ENCODE measurements around the gene CSRP2.

CSRP2 gene

GRCh38 chr12:76878899-76879709 is at the start of gene CSRP2:
TSS of gene CSRP2 (minus strand) at chr12:76879019. CDS start at chr12:76866260, 12,759 bp downstream.
- DNase-seq (ENCODE audit: low spot score), result peak; percentile 63

GRCh38 chr12:76927170-76927784 is 48.5 kb upstream of the CSRP2 start:
- DNase-seq (ENCODE audit: low spot score), result peak; percentile 36

GRCh38 chr12:76925135-76925534 is 46.3 kb upstream of the CSRP2 start:
- no peak for DNase-seq (ENCODE audit: low spot score)

GRCh38 chr12:76922866-76923265 is 44.0 kb upstream of the CSRP2 start:
- DNase-seq (ENCODE audit: low spot score), result no peak

- no peak for DNase-seq (ENCODE audit: low spot score)
Measured at GRCh38 chr12:76921891-76922664, 43.3 kb upstream of the CSRP2 start.

GRCh38 chr12:76921100-76921471 is 42.3 kb upstream of the CSRP2 start:
- no peak for DNase-seq (ENCODE audit: low spot score)

- no peak for DNase-seq (ENCODE audit: low spot score)
Measured at GRCh38 chr12:76920172-76921099, 41.6 kb upstream of the CSRP2 start.

- DNase-seq (ENCODE audit: low spot score), result no peak
Measured at GRCh38 chr12:76919383-76920171, 40.8 kb upstream of the CSRP2 start.

GRCh38 chr12:76916170-76916540 is 37.3 kb upstream of the CSRP2 start:
- DNase-seq (ENCODE audit: low spot score), result no peak

GRCh38 chr12:76915361-76916169 is 36.7 kb upstream of the CSRP2 start:
- DNase-seq (ENCODE audit: low spot score), result no peak

GRCh38 chr12:76914102-76914859 is 35.5 kb upstream of the CSRP2 start:
- DNase-seq (ENCODE audit: low spot score), result no peak

- DNase-seq (ENCODE audit: low spot score), result no peak
Measured at GRCh38 chr12:76909290-76909689, 30.5 kb upstream of the CSRP2 start.

- DNase-seq (ENCODE audit: low spot score), result no peak
Measured at GRCh38 chr12:76908303-76909017, 29.6 kb upstream of the CSRP2 start.

- no peak for DNase-seq (ENCODE audit: low spot score)
Measured at GRCh38 chr12:76901628-76902380, 23.0 kb upstream of the CSRP2 start.

- no peak for DNase-seq (ENCODE audit: low spot score)
Measured at GRCh38 chr12:76899522-76899921, 20.7 kb upstream of the CSRP2 start.

GRCh38 chr12:76898442-76898841 is 19.6 kb upstream of the CSRP2 start:
- DNase-seq (ENCODE audit: low spot score), result no peak

- no peak for DNase-seq (ENCODE audit: low spot score)
Measured at GRCh38 chr12:76896274-76896673, 17.5 kb upstream of the CSRP2 start.

GRCh38 chr12:76895796-76896195 is 17.0 kb upstream of the CSRP2 start:
- DNase-seq (ENCODE audit: low spot score), result no peak
